HepG2 (cell line): Measurements from ENCODE around the gene BBIP1. TPM values are rescaled to one million over a fixed set of nuclear protein-coding genes. Genes with fewer than 3 reads are reported as not detected.

Experiments
- ATF1 ChIP-seq: IDR thresholded peaks from 2 replicates; pipeline ENCODE4 v1.6.1; 2016; ENCODE audit warnings: mild to moderate bottlenecking, control low read depth
- BORCS8-MEF2B ChIP-seq: sonication (generic); formaldehyde crosslinking; IDR thresholded peaks from 2 replicates; pipeline ENCODE4 v1.8.0; 2022; ENCODE audit warnings: mild to moderate bottlenecking, missing genetic modification reagents
- CEBPB ChIP-seq: IDR thresholded peaks from 2 replicates; pipeline ENCODE4 v1.6.1; 2011; ENCODE audit warnings: low read depth, low read length, improper control_type of control experiment, borderline replicate concordance
- GTF3A ChIP-seq: sonication (generic); formaldehyde crosslinking; conservative IDR thresholded peaks from 2 replicates; pipeline ENCODE4 v1.4.0; 2020; ENCODE audit warnings: mild to moderate bottlenecking, missing genetic modification reagents
- HDAC2 ChIP-seq: sonication (generic); formaldehyde crosslinking; IDR thresholded peaks from 2 replicates; pipeline ENCODE4 v1.4.0; 2020; ENCODE audit warnings: missing genetic modification reagents
- ISL2 ChIP-seq: sonication (generic); formaldehyde crosslinking; IDR thresholded peaks from 2 replicates; pipeline ENCODE4 v1.5.0; 2020; ENCODE audit warnings: missing genetic modification reagents
- NFIC ChIP-seq: IDR thresholded peaks from 2 replicates; pipeline ENCODE4 v1.6.1; 2012; ENCODE audit warnings: mild to moderate bottlenecking, low read length, inconsistent platforms
- NR2F6 ChIP-seq, 2 experiments: IDR thresholded peaks; 2 replicates each; pipeline ENCODE4 v1.6.1; 2016; ENCODE audit warnings: antibody characterized with exemption in 1 of 2, mild to moderate bottlenecking in 1 of 2
- PATZ1 ChIP-seq: sonication (generic); formaldehyde crosslinking; IDR thresholded peaks from 2 replicates; pipeline ENCODE4 v1.4.0; 2020; ENCODE audit warnings: missing genetic modification reagents
- REPIN1 ChIP-seq: sonication (generic); formaldehyde crosslinking; IDR thresholded peaks from 2 replicates; pipeline ENCODE4 v1.8.0; 2022; ENCODE audit warnings: missing genetic modification reagents, low read depth, mild to moderate bottlenecking, borderline replicate concordance
- SOX13 ChIP-seq, 3 experiments: fragments of 450-650 bp in 1 of 3; sonication (generic) in 1 of 3; formaldehyde crosslinking in 1 of 3; IDR thresholded peaks in 2 of 3; conservative IDR thresholded peaks in 1 of 3; 2 replicates each; pipeline versions ENCODE4 v1.5.0 to v1.6.1; 2016 to 2020; ENCODE audit warnings: antibody characterized with exemption in 1 of 3, mild to moderate bottlenecking in 1 of 3, missing compliant biosample characterization in 1 of 3, missing genetic modification reagents in 1 of 3, moderate library complexity in 1 of 3
- XRCC5 ChIP-seq: fragments of 200-400 bp; formaldehyde crosslinking; optimal IDR thresholded peaks from 2 replicates; pipeline ENCODE3; 2017; ENCODE audit warnings: mild to moderate bottlenecking, low read length
- ZBTB34 ChIP-seq: sonication (generic); formaldehyde crosslinking; IDR thresholded peaks from 2 replicates; pipeline ENCODE4 v1.8.0; 2022; ENCODE audit warnings: mild to moderate bottlenecking, missing genetic modification reagents
- ZNF329 ChIP-seq: sonication (generic); formaldehyde crosslinking; IDR thresholded peaks from 2 replicates; pipeline ENCODE4 v1.9.0; 2021; ENCODE audit warnings: low read depth, mild to moderate bottlenecking, missing genetic modification reagents
- ZNF496 ChIP-seq: sonication (generic); formaldehyde crosslinking; IDR thresholded peaks from 2 replicates; pipeline ENCODE4 v1.8.1; 2023; ENCODE audit warnings: mild to moderate bottlenecking, moderate library complexity, missing genetic modification reagents; ENCODE audit not compliant: insufficient replicate concordance
- polyA plus RNA-seq, 8 experiments: library from polyadenylated mRNA; depleted of rRNA in 3 of 8; stranded (reverse) in 7 of 8; unstranded in 1 of 8; fragments of >200 nt; fragmentation: Illumina TruSeq in 4 of 8; extraction: Trizol in 4 of 8; gene quantifications; 2 replicates each; pipeline versions ENCODE4 v1.2.1 to v1.2.3, GENCODE V29; 2011 to 2016; ENCODE audit warnings: low read depth in 4 of 8, missing spikeins in 1 of 8, mixed read lengths in 1 of 8; ENCODE audit not compliant: insufficient read depth in 1 of 8
- total RNA-seq, 5 experiments: library from RNA; depleted of rRNA; stranded (reverse); fragments of >200 nt; fragmentation: Illumina TruSeq; extraction: Trizol; gene quantifications; 2 replicates each; pipeline ENCODE4 v1.2.3, GENCODE V29; 2016; ENCODE audit warnings: low read depth in 1 of 5
- TF ChIP-seq, protein P1 (sequence below): sonication (generic); formaldehyde crosslinking; IDR thresholded peaks from 2 replicates; pipeline ENCODE4 v1.4.0; 2020; ENCODE audit warnings: missing genetic modification reagents, borderline replicate concordance
- TF ChIP-seq, protein P2 (sequence below): sonication (generic); formaldehyde crosslinking; IDR thresholded peaks from 2 replicates; pipeline ENCODE4 v1.5.1; 2020; ENCODE audit warnings: mild to moderate bottlenecking, missing genetic modification reagents, borderline replicate concordance

The BBIP1 gene
- total and polyA plus RNA-seq, 2 of the 13 experiments (the other 11 are each of a cell fraction or from before 2014, with no cell fraction given) = 18.3 to 24.1 TPM

- TF ChIP-seq PATZ1 (CRISPR knock-in tag) (peak; percentile 36; the same call in 1 of the 2 replicates), CEBPB (peak; percentile 92), ATF1 (no peak), SOX13 (IDR thresholded peaks at IDR 0.05) (peak; percentile 58), SOX13 (CRISPR knock-in tag; conservative IDR thresholded peaks at IDR 0.05 in 1 of 2, IDR thresholded peaks at IDR 0.05 in 1 of 2) (peak in 1 of 2 experiments; percentile 95; a peak in 2 of 4 replicates), HDAC2 (CRISPR knock-in tag) (peak; percentile 84), GTF3A (no peak), NR2F6 (IDR thresholded peaks at IDR 0.05) (peak; percentile 68), NR2F6 (CRISPR knock-in tag; IDR thresholded peaks at IDR 0.05) (peak; percentile 69), BORCS8-MEF2B (CRISPR knock-in tag) (peak; percentile 71; the same call in 1 of the 2 replicates), ZBTB34 (CRISPR knock-in tag) (no peak), XRCC5 (peak; percentile 14), REPIN1 (CRISPR knock-in tag) (peak; percentile 75; the same call in 1 of the 2 replicates), ZNF329 (CRISPR knock-in tag) (peak; percentile 89; the same call in 1 of the 2 replicates), ISL2 (CRISPR knock-in tag) (peak; percentile 77), ZNF496 (no peak), NFIC (no peak)
- TF ChIP-seq, protein P1, sequence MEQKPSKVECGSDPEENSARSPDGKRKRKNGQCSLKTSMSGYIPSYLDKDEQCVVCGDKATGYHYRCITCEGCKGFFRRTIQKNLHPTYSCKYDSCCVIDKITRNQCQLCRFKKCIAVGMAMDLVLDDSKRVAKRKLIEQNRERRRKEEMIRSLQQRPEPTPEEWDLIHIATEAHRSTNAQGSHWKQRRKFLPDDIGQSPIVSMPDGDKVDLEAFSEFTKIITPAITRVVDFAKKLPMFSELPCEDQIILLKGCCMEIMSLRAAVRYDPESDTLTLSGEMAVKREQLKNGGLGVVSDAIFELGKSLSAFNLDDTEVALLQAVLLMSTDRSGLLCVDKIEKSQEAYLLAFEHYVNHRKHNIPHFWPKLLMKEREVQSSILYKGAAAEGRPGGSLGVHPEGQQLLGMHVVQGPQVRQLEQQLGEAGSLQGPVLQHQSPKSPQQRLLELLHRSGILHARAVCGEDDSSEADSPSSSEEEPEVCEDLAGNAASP = peak; percentile 47; the same call in 1 of the 2 replicates
- TF ChIP-seq, protein P2, sequence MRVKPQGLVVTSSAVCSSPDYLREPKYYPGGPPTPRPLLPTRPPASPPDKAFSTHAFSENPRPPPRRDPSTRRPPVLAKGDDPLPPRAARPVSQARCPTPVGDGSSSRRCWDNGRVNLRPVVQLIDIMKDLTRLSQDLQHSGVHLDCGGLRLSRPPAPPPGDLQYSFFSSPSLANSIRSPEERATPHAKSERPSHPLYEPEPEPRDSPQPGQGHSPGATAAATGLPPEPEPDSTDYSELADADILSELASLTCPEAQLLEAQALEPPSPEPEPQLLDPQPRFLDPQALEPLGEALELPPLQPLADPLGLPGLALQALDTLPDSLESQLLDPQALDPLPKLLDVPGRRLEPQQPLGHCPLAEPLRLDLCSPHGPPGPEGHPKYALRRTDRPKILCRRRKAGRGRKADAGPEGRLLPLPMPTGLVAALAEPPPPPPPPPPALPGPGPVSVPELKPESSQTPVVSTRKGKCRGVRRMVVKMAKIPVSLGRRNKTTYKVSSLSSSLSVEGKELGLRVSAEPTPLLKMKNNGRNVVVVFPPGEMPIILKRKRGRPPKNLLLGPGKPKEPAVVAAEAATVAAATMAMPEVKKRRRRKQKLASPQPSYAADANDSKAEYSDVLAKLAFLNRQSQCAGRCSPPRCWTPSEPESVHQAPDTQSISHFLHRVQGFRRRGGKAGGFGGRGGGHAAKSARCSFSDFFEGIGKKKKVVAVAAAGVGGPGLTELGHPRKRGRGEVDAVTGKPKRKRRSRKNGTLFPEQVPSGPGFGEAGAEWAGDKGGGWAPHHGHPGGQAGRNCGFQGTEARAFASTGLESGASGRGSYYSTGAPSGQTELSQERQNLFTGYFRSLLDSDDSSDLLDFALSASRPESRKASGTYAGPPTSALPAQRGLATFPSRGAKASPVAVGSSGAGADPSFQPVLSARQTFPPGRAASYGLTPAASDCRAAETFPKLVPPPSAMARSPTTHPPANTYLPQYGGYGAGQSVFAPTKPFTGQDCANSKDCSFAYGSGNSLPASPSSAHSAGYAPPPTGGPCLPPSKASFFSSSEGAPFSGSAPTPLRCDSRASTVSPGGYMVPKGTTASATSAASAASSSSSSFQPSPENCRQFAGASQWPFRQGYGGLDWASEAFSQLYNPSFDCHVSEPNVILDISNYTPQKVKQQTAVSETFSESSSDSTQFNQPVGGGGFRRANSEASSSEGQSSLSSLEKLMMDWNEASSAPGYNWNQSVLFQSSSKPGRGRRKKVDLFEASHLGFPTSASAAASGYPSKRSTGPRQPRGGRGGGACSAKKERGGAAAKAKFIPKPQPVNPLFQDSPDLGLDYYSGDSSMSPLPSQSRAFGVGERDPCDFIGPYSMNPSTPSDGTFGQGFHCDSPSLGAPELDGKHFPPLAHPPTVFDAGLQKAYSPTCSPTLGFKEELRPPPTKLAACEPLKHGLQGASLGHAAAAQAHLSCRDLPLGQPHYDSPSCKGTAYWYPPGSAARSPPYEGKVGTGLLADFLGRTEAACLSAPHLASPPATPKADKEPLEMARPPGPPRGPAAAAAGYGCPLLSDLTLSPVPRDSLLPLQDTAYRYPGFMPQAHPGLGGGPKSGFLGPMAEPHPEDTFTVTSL (CRISPR knock-in tag) = no peak
Measured at GRCh38 chr10:110857265-110858171, 61.5 kb downstream of the BBIP1 start (continued).
